Choroid plexus epithelial cell (primary cell): Measurements from ENCODE around the gene GNB1L.

ENCODE experiments used
- DNase-seq: peaks from one replicate; pipeline ENCODE4 v3.0.0-alpha.2; 2010; ENCODE audit warnings: low read depth
- H3K4me3 ChIP-seq: 2 replicates; pipeline ENCODE4 v1.5.1; 2011; ENCODE audit warnings: low read depth, mild to moderate bottlenecking, control low read depth, low read length, moderate library complexity
- CTCF ChIP-seq: conservative IDR thresholded peaks from 2 replicates; pipeline ENCODE4 v1.5.1; 2011; ENCODE audit warnings: low read depth, mild to moderate bottlenecking, control low read depth, inconsistent platforms, low read length, moderate library complexity

The GNB1L gene

GRCh38 chr22:19759427-19760057 is 95.1 kb downstream of the GNB1L start:
- no peak for TF ChIP-seq CTCF
- no peak overlapping the region for H3K4me3 ChIP-seq
- no peak for DNase-seq

GRCh38 chr22:19758896-19759426 is 95.7 kb downstream of the GNB1L start:
- no peak overlapping the region for H3K4me3 ChIP-seq
- TF ChIP-seq CTCF: no peak
- DNase-seq: no peak

- DNase-seq: no peak
- no peak for TF ChIP-seq CTCF
- H3K4me3 ChIP-seq: no peak overlapping the region
These were observed 96.4 kb downstream of the GNB1L start for GRCh38 chr22:19757985-19758895.

- DNase-seq: no peak
- TF ChIP-seq CTCF: no peak
- no peak overlapping the region for H3K4me3 ChIP-seq
These were observed 97.3 kb downstream of the GNB1L start for GRCh38 chr22:19757140-19757984.

- no peak overlapping the region for H3K4me3 ChIP-seq
- TF ChIP-seq CTCF: peak; percentile 53
- DNase-seq: peak; percentile 19
These were observed 98.2 kb downstream of the GNB1L start for GRCh38 chr22:19756288-19757128.

GRCh38 chr22:19755722-19756287 is 98.9 kb downstream of the GNB1L start:
- H3K4me3 ChIP-seq: no peak overlapping the region
- no peak for TF ChIP-seq CTCF
- DNase-seq: no peak
